HFFc6 (cell line): ENCODE data around the gene OSBPL10. TPM values are rescaled to one million over a fixed set of nuclear protein-coding genes. Genes with fewer than 3 reads are reported as not detected.

Experiments
- DNase-seq: peaks from one replicate; pipeline ENCODE4 v3.0.0-alpha.2; 2018
- H3K27ac Mint-ChIP-seq: 2 replicates; pipeline ENCODE4 v1.8.0; 2020; ENCODE audit warnings: mild to moderate bottlenecking, mixed read lengths
- H3K27me3 Mint-ChIP-seq: 2 replicates; pipeline ENCODE4 v1.8.0; 2021; ENCODE audit warnings: mild to moderate bottlenecking, moderate library complexity, mixed read lengths; ENCODE audit not compliant: insufficient read depth
- H3K36me3 Mint-ChIP-seq: 2 replicates; pipeline ENCODE4 v1.8.0; 2021; ENCODE audit warnings: low read depth, mixed read lengths
- H3K4me1 Mint-ChIP-seq: 2 replicates; pipeline ENCODE4 v1.8.0; 2020; ENCODE audit warnings: low read depth, mixed read lengths
- H3K4me3 Mint-ChIP-seq: 2 replicates; pipeline ENCODE4 v1.8.0; 2020; ENCODE audit warnings: mild to moderate bottlenecking, moderate library complexity, mixed read lengths
- H3K9me3 Mint-ChIP-seq: 2 replicates; pipeline ENCODE4 v1.8.0; 2020; ENCODE audit warnings: mild to moderate bottlenecking, mixed read lengths
- total RNA-seq, 6 experiments: library from RNA; stranded (reverse); fragmentation: NEBNext Ultra II Directional; extraction: Animal tissue kit (Norgen Biotek cat#: 25700); gene quantifications; 2 replicates in 1 of 6; 3 replicates in 5 of 6; pipeline ENCODE4 v1.2.3, GENCODE V29; 2021
- TF ChIP-seq, protein P1 (sequence below): fragments of 200-600 bp; sonication (generic); IDR thresholded peaks from 2 replicates; pipeline ENCODE4 v1.5.0; 2021; ENCODE audit warnings: antibody characterized with exemption, mild to moderate bottlenecking

Gene OSBPL10
- total RNA-seq, 6 experiments from 2014 or later = 7.3 to 8.9 (median 8.6) TPM

- no peaks in the 10 kb centered on the region for H3K9me3 Mint-ChIP-seq
- H3K4me1 Mint-ChIP-seq = no peaks in the 10 kb centered on the region
- H3K4me3 Mint-ChIP-seq = no peak overlapping the region
- no peak for DNase-seq
- peaks cover 3% of the 10 kb centered on the region; the same call in 1 of the 2 replicates for H3K36me3 Mint-ChIP-seq
- no peak overlapping the region for H3K27ac Mint-ChIP-seq
- H3K27me3 Mint-ChIP-seq = peaks cover 5% of the 10 kb centered on the region
- TF ChIP-seq, protein P1, sequence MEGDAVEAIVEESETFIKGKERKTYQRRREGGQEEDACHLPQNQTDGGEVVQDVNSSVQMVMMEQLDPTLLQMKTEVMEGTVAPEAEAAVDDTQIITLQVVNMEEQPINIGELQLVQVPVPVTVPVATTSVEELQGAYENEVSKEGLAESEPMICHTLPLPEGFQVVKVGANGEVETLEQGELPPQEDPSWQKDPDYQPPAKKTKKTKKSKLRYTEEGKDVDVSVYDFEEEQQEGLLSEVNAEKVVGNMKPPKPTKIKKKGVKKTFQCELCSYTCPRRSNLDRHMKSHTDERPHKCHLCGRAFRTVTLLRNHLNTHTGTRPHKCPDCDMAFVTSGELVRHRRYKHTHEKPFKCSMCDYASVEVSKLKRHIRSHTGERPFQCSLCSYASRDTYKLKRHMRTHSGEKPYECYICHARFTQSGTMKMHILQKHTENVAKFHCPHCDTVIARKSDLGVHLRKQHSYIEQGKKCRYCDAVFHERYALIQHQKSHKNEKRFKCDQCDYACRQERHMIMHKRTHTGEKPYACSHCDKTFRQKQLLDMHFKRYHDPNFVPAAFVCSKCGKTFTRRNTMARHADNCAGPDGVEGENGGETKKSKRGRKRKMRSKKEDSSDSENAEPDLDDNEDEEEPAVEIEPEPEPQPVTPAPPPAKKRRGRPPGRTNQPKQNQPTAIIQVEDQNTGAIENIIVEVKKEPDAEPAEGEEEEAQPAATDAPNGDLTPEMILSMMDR = no peak
These were observed 300.8 kb downstream of the OSBPL10 start for GRCh38 chr3:31680072-31680870.

GRCh38 chr3:31676556-31676955, 304.5 kb downstream of the OSBPL10 start:
- H3K4me1 Mint-ChIP-seq = no peaks in the 10 kb centered on the region
- TF ChIP-seq, protein P1 = no peak
- H3K4me3 Mint-ChIP-seq = no peak overlapping the region
- H3K27ac Mint-ChIP-seq = no peak overlapping the region
- no peak for DNase-seq
- H3K36me3 Mint-ChIP-seq = no peaks in the 10 kb centered on the region
- no peaks in the 10 kb centered on the region for H3K9me3 Mint-ChIP-seq
- no peaks in the 10 kb centered on the region; the same call in none of the 2 replicates for H3K27me3 Mint-ChIP-seq

GRCh38 chr3:31673950-31674349, 307.1 kb downstream of the OSBPL10 start:
- no peak for DNase-seq
- Mint-ChIP-seq H3K27ac (no peak overlapping the region), H3K36me3 (no peaks in the 10 kb centered on the region), H3K27me3 (peaks cover 1% of the 10 kb centered on the region), H3K4me1 (no peaks in the 10 kb centered on the region), H3K9me3 (no peaks in the 10 kb centered on the region), H3K4me3 (no peak overlapping the region)
- TF ChIP-seq, protein P1 = no peak

- Mint-ChIP-seq H3K4me1 (no peaks in the 10 kb centered on the region), H3K27ac (no peak overlapping the region), H3K4me3 (no peak overlapping the region), H3K9me3 (no peaks in the 10 kb centered on the region), H3K36me3 (0 out of 2 replicates have a peak, but pooled peaks cover 4% of the 10 kb centered on the region), H3K27me3 (peaks cover 1% of the 10 kb centered on the region)
- no peak for DNase-seq
- TF ChIP-seq, protein P1 = no peak
These were observed 309.1 kb downstream of the OSBPL10 start for GRCh38 chr3:31671976-31672375.

- Mint-ChIP-seq H3K4me1 (no peaks in the 10 kb centered on the region), H3K4me3 (no peak overlapping the region), H3K36me3 (0 out of 2 replicates have a peak, but pooled peaks cover 4% of the 10 kb centered on the region), H3K27me3 (peaks cover 1% of the 10 kb centered on the region; the same call in 1 of the 2 replicates), H3K27ac (no peak overlapping the region), H3K9me3 (no peaks in the 10 kb centered on the region)
- TF ChIP-seq, protein P1 = no peak
- no peak for DNase-seq
These were observed 309.6 kb downstream of the OSBPL10 start for GRCh38 chr3:31671451-31671850.
